AG04450 (cell line): Measurements from ENCODE around the gene SH2D6. TPM values are rescaled to one million over a fixed set of nuclear protein-coding genes. Genes with fewer than 3 reads are reported as not detected.

Source experiments
- CTCF ChIA-PET: fragments of 300-600, 350-600 bp; formaldehyde crosslinking; extraction: SDS; loops from one replicate; lab custom pipeline; 2022; ENCODE audit warnings: antibody characterized with exemption, inconsistent platforms; lab: Charles Lee
- POLR2A ChIA-PET: fragments of 350-600 bp; formaldehyde crosslinking; extraction: SDS; loops from one replicate; lab custom pipeline; 2021; ENCODE audit warnings: antibody characterized with exemption, inconsistent platforms; lab: Yijun Ruan, JAX
- DNase-seq: peaks from one replicate; pipeline ENCODE4 v3.0.0-alpha.2; 2011; ENCODE audit warnings: low read depth, low spot score
- H3K27ac ChIP-seq: one replicate; pipeline ENCODE4 v1.5.1; 2012; ENCODE audit warnings: low read depth, low read length, control low read depth
- H3K27me3 ChIP-seq: one replicate; pipeline ENCODE4 v1.6.0; 2012; ENCODE audit warnings: low read length; ENCODE audit not compliant: control insufficient read depth, insufficient read depth
- H3K4me3 ChIP-seq: 2 replicates; pipeline ENCODE4 v1.5.1; 2011; ENCODE audit warnings: mild to moderate bottlenecking, low read depth, low read length, control low read depth
- H3K9me3 ChIP-seq: 2 replicates; pipeline ENCODE4 v1.5.1; 2012; ENCODE audit warnings: low read length; ENCODE audit not compliant: control insufficient read depth, insufficient read depth
- polyA plus RNA-seq: library from polyadenylated mRNA; depleted of rRNA; stranded (reverse); fragments of >200 nt; gene quantifications from 2 replicates; pipeline ENCODE4 v1.2.3, GENCODE V29; 2011
- TF ChIP-seq, protein P1 (sequence below): IDR thresholded peaks from 2 replicates; pipeline ENCODE4 v1.5.1; 2011; ENCODE audit warnings: low read depth, low read length, control low read depth, inconsistent platforms

SH2D6 gene
- polyA plus RNA-seq, 1 experiment = 0.10 TPM

DNA sequence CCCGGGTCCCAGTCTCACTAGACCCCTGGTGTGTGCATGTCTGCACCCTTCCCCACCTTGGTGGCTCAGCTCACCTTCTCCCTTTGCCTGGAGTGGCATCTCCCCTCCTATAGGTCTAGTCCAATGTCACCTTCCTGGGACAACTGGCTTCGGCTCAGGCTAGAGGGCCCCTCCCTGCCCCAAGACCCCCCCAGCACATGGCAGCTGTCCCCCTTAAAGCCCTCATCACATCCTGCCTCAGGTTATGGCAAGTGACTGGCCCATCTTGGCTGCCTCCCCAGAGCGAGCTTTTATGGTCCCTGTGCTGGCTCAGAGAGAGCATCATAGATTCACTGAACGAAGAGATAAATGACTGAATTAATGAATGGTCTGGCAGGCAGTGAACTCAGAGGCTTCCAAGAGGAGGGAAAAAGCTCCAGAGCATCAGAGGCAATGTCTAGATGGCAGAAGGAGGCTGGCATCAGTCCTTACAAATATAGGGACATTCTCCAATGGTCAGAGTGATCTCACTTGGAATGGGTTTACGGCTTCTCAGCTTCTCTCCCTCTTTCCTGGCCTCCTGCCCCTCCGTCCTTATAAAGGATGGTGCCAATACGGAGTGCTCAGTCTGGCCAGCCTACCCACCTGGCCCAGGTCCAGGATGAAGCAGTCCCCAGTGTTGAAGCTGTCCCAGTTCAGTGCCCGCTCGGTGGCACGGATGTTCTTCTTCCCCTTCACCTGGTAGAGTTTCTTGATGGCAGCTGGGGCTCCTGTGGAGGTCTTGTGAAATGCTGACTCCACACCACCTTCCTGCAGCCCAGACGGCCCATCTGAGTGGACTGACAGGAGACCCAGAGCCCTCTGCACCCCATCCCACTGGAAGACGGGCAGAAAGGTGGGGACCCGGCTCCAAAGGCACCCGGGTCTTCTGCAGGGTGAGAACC lies 17.7 kb upstream of the SH2D6 start:
- H3K27me3 ChIP-seq = no peaks in the 10 kb centered on the region
- no peak overlapping the region for H3K27ac ChIP-seq
- ChIA-PET CTCF (interaction anchor here (1.9 kb wide), 1 partner anchor 151 kb away, joined by 5 read pairs; no protein-coding TSS in a partner anchor), POLR2A (no interaction called here)
- DNase-seq = no peak
- TF ChIP-seq, protein P1, sequence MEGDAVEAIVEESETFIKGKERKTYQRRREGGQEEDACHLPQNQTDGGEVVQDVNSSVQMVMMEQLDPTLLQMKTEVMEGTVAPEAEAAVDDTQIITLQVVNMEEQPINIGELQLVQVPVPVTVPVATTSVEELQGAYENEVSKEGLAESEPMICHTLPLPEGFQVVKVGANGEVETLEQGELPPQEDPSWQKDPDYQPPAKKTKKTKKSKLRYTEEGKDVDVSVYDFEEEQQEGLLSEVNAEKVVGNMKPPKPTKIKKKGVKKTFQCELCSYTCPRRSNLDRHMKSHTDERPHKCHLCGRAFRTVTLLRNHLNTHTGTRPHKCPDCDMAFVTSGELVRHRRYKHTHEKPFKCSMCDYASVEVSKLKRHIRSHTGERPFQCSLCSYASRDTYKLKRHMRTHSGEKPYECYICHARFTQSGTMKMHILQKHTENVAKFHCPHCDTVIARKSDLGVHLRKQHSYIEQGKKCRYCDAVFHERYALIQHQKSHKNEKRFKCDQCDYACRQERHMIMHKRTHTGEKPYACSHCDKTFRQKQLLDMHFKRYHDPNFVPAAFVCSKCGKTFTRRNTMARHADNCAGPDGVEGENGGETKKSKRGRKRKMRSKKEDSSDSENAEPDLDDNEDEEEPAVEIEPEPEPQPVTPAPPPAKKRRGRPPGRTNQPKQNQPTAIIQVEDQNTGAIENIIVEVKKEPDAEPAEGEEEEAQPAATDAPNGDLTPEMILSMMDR = no peak
- H3K9me3 ChIP-seq = no peaks in the 10 kb centered on the region; the same call in 1 of the 2 replicates
- no peak overlapping the region for H3K4me3 ChIP-seq

DNA sequence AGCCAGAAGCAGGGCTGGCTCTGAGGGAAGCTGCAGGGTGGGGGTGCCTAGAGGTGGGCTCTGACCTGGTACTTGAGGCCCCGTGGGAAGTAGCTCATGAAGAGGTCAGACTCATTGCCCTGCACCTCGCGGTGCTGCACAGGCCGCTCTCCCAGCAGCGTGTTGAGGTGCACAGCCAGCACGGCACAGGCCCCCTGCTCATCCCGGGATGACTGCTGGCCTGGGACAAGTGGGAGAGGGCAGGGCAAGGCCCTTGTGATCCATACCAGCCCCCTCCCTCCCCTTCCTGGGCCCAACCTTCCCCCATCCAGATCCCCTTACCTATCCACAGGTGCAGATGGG lies 17.1 kb upstream of the SH2D6 start:
- ChIA-PET POLR2A (no interaction called here), CTCF (interaction anchor here (0.6 to 1.9 kb wide), 2 partner anchors 150 to 280 kb away, joined by 5 read pairs; no protein-coding TSS in a partner anchor)
- no peaks in the 10 kb centered on the region; the same call in 1 of the 2 replicates for H3K9me3 ChIP-seq
- H3K4me3 ChIP-seq = no peak overlapping the region
- no peak for DNase-seq
- H3K27me3 ChIP-seq = no peaks in the 10 kb centered on the region
- TF ChIP-seq, protein P1 = no peak
- no peak overlapping the region for H3K27ac ChIP-seq

DNA sequence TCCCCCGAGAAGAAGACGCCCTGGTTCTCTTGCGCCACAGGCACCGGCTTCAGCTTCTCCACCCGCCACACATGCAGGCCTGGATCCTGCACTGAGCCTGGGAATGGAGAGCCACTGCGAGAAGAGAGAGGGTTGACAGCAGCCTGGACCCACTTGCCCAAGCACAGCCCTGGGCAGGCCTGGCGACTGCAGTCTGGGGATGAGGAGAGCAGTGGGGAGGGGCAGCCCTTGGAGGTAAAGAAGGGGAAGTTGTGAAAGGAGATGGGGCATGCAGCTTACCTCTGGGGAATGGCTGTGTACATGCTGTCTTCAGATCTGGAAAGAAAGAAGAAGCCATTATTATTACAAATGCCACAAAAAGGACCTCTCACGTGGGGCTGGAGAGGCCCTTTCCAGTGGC lies 16.7 kb upstream of the SH2D6 start:
- no peak for DNase-seq
- CTCF ChIA-PET = interaction anchor here (0.6 kb wide), 1 partner anchor 281 kb away, joined by 5 read pairs; no protein-coding TSS in a partner anchor
- Histone ChIP-seq H3K27me3 (no peaks in the 10 kb centered on the region), H3K4me3 (no peak overlapping the region), H3K9me3 (no peaks in the 10 kb centered on the region; the same call in 1 of the 2 replicates), H3K27ac (no peak overlapping the region)
- POLR2A ChIA-PET = no interaction called here
- TF ChIP-seq, protein P1 = no peak

DNA sequence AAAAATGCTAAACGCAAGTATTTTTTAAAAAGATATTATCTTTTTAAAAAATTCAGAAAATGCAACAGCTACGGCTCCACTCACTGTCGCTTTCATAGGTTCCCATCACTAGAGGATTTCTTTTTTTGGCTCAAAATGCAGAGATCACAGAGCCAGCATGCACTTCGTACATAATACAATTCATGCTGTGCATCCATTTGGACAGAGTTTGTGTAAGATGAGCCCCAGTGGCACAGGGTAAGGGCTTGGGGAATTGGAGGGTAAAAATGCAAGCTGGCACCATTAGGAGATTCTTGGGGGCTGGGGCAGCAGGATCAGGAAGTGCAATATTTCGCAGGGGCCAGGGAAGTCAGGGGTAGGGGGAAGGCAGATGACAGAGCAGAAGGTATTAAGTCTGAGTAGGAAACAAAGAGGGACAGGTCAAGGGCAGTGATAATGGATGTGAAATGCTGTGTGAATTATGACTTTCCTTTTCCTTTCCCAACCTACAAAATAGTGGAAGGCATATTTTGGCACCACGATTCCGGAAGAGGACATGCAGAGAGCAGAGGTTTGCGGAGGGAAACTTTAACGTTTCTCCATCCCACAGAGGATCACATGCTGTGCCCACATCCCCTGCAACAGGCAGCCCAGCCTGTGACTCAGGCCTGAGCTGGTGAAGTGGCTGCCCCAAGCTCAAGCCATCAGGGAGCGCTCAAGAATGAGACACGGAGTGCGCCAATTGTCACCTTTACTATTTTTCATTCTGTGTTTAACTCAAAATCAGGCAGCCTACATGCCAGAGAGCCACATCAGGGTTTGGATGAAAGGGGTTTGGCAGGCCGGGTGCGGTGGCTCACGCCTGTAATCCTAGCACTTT lies 13.1 kb upstream of the SH2D6 start:
- TF ChIP-seq, protein P1 = no peak
- no peak overlapping the region for H3K27ac ChIP-seq
- H3K27me3 ChIP-seq = no peaks in the 10 kb centered on the region
- no peak for DNase-seq
- ChIA-PET CTCF (interaction anchor here (0.7 kb wide), 1 partner anchor 35 kb away, joined by 3 read pairs; no protein-coding TSS in a partner anchor), POLR2A (no interaction called here)
- no peak overlapping the region for H3K4me3 ChIP-seq
- no peaks in the 10 kb centered on the region; the same call in 1 of the 2 replicates for H3K9me3 ChIP-seq
